Astrocyte of the spinal cord (primary cell): ENCODE results near the gene TNIP2.

Experiments used
- DNase-seq: peaks from one replicate; pipeline ENCODE4 v3.0.0; 2011; ENCODE audit warnings: low read depth, low spot score
- H3K4me3 ChIP-seq: 2 replicates; pipeline ENCODE4 v1.5.1; 2011; ENCODE audit warnings: low read depth, mild to moderate bottlenecking, low read length, moderate library complexity
- CTCF ChIP-seq: IDR thresholded peaks from 2 replicates; pipeline ENCODE4 v1.5.1; 2012; ENCODE audit warnings: low read depth, mild to moderate bottlenecking, low read length, inconsistent platforms
- in situ Hi-C: cut with HindIII; loops from 2 replicates; pipeline ENCODE4 v1.10.0; 2017; ENCODE audit warnings: low sequenced_read_pairs

Gene TNIP2

GRCh38 chr4:2761035-2761923, 5.1 kb upstream of the TNIP2 start:
- peak; percentile 28 for TF ChIP-seq CTCF
- no peak overlapping the region for H3K4me3 ChIP-seq
- peak; percentile 22 for DNase-seq
- in situ Hi-C loops: no loop called here

- H3K4me3 ChIP-seq: no peak overlapping the region
- in situ Hi-C loops: no loop called here
- no peak for TF ChIP-seq CTCF
- no peak for DNase-seq
Measured at GRCh38 chr4:2757426-2757825, 1.3 kb upstream of the TNIP2 start.

- in situ Hi-C loops: no loop called here
- no peak for DNase-seq
- TF ChIP-seq CTCF: no peak
- H3K4me3 ChIP-seq: peak overlapping the region; percentile 6
Measured at GRCh38 chr4:2756691-2757350, 685 bp upstream of the TNIP2 start.

GRCh38 chr4:2754848-2755819, 1.0 kb downstream of the TNIP2 start:
- no peak for DNase-seq
- H3K4me3 ChIP-seq: peak overlapping the region; percentile 83
- TF ChIP-seq CTCF: no peak
- in situ Hi-C loops: no loop called here

GRCh38 chr4:2753436-2753835, 2.7 kb downstream of the TNIP2 start:
- no peak overlapping the region for H3K4me3 ChIP-seq
- no peak for DNase-seq
- no peak for TF ChIP-seq CTCF
- in situ Hi-C loops: no loop called here
